ENCODE measurements around the gene PLCB1.

The PLCB1 gene

DNA sequence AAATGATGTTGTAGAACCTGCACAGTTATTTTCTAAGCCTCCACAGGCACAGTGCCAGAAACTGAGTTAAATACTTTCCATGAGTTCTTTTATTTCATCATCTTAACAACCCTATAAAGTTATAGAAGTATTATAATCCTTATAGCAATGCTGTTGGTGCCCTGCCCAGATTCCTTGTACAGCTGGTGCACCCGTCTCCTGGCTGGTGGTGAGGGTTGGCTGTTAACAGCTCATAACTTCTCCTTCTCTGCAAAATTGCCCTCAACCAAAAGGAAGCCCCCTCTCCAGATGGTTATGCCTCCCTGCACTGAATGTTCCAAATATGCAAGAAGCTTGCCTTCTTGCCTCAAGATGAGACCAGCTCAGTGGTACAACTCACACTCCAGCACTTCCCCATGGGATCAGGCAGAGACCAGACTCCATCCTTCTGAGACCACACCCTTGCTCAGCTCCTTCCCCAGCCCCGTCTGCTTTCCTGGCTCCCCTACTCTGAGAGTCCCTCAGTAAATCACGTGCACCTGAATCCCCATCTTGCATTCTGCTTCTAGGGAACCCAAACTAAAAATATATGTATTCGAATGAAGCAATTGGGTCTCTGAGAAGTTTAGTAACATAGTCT is 632.4 kb downstream of the PLCB1 start:
- Histone ChIP-seq H3K4me1 (ENCODE audit: control insufficient read depth, low read length) (no peaks in the 10 kb centered on the region), H3K27ac (ENCODE audit: low read depth, low read length) (no peak overlapping the region), H3K4me3 (ENCODE audit: low read length) (no peak overlapping the region), H3K27me3 (ENCODE audit: control insufficient read depth, low read length) (no peaks in the 10 kb centered on the region), H4K20me1 (ENCODE audit: control insufficient read depth, insufficient read depth, low read depth, low read length) (no peaks in the 10 kb centered on the region), H3K36me3 (ENCODE audit: control insufficient read depth, low read length) (no peaks in the 10 kb centered on the region), H3F3A (ENCODE audit: control insufficient read depth, insufficient read depth) (no peaks in the 10 kb centered on the region), H3K79me2 (ENCODE audit: control insufficient read depth, low read length) (no peaks in the 10 kb centered on the region), H3K9me3 (ENCODE audit: control insufficient read depth, insufficient read depth, low read length) (no peaks in the 10 kb centered on the region), H3K4me2 (ENCODE audit: low read length) (no peak overlapping the region), H3K9me2 (replicated peaks; ENCODE audit: control insufficient read depth, low read length) (no peaks in the 10 kb centered on the region)
- TF ChIP-seq, protein P1, sequence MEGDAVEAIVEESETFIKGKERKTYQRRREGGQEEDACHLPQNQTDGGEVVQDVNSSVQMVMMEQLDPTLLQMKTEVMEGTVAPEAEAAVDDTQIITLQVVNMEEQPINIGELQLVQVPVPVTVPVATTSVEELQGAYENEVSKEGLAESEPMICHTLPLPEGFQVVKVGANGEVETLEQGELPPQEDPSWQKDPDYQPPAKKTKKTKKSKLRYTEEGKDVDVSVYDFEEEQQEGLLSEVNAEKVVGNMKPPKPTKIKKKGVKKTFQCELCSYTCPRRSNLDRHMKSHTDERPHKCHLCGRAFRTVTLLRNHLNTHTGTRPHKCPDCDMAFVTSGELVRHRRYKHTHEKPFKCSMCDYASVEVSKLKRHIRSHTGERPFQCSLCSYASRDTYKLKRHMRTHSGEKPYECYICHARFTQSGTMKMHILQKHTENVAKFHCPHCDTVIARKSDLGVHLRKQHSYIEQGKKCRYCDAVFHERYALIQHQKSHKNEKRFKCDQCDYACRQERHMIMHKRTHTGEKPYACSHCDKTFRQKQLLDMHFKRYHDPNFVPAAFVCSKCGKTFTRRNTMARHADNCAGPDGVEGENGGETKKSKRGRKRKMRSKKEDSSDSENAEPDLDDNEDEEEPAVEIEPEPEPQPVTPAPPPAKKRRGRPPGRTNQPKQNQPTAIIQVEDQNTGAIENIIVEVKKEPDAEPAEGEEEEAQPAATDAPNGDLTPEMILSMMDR (IDR thresholded peaks at IDR 0.05; ENCODE audit: low read depth, low read length, poor library complexity, severe bottlenecking) = no peak
- TF ChIP-seq EZH2phosphoT487 (IDR thresholded peaks at IDR 0.05; ENCODE audit: borderline replicate concordance, low read length) = no peak

DNA sequence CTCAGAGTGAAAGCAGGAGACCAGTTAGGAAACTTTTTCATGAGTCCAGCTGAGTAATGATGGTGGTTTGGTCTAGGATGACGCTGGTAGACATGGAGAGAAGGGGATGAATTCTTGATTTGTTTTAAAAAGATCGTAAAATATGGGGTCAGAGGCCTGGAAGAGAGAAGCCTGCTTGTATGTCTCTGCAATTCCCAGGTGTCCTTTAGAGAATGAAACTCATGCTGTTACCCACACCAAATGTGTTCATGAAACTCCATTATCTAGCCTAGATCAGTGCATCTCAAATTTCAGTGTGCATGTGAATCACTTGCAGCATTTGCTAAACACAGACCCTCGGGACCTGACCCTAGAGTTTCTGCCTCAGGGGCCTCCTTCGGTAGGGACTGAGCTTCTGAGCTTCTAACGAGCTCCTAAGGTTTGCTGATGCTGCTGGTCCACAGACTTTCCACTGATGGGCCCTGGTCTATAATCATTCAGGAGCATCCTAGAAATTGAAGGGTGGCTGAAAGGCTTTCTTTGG is 634.9 kb downstream of the PLCB1 start:
- H3K4me1 ChIP-seq (ENCODE audit: control insufficient read depth, low read length) = no peaks in the 10 kb centered on the region
- H3K9me3 ChIP-seq (ENCODE audit: control insufficient read depth, insufficient read depth, low read length) = no peaks in the 10 kb centered on the region
- no peaks in the 10 kb centered on the region for H3K79me2 ChIP-seq (ENCODE audit: control insufficient read depth, low read length)
- H3F3A ChIP-seq (ENCODE audit: control insufficient read depth, insufficient read depth) = no peaks in the 10 kb centered on the region
- H3K36me3 ChIP-seq (ENCODE audit: control insufficient read depth, low read length) = no peaks in the 10 kb centered on the region
- TF ChIP-seq, protein P1 (IDR thresholded peaks at IDR 0.05; ENCODE audit: low read depth, low read length, poor library complexity, severe bottlenecking) = no peak
- no peak for TF ChIP-seq EZH2phosphoT487 (IDR thresholded peaks at IDR 0.05; ENCODE audit: borderline replicate concordance, low read length)
- no peak overlapping the region for H3K4me3 ChIP-seq (ENCODE audit: low read length)
- H3K27ac ChIP-seq (ENCODE audit: low read depth, low read length) = no peak overlapping the region
- H3K4me2 ChIP-seq (ENCODE audit: low read length) = no peak overlapping the region
- no peaks in the 10 kb centered on the region for H3K27me3 ChIP-seq (ENCODE audit: control insufficient read depth, low read length)
- no peaks in the 10 kb centered on the region for H4K20me1 ChIP-seq (ENCODE audit: control insufficient read depth, insufficient read depth, low read depth, low read length)
- no peaks in the 10 kb centered on the region for H3K9me2 ChIP-seq (replicated peaks; ENCODE audit: control insufficient read depth, low read length)

DNA sequence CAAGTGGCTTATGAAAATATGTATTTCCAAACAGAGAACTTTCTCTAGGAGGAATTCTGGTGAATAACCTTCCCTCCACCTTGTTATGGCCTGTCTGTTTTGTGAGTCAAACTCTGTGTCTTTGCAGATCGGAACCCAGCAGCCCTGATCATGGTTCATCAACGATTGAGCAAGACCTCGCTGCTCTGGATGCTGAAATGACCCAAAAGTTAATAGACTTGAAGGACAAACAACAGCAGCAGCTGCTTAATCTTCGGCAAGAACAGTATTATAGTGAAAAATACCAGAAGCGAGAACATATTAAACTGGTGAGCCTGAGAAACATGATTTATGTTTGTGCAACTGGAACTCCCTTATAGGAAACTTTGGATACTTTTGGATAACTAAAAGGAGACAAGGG is 642.3 kb downstream of the PLCB1 start:
- Histone ChIP-seq H3K9me2 (replicated peaks; ENCODE audit: control insufficient read depth, low read length) (no peaks in the 10 kb centered on the region), H3K27me3 (ENCODE audit: control insufficient read depth, low read length) (no peaks in the 10 kb centered on the region), H3K9me3 (ENCODE audit: control insufficient read depth, insufficient read depth, low read length) (no peaks in the 10 kb centered on the region), H3F3A (ENCODE audit: control insufficient read depth, insufficient read depth) (no peaks in the 10 kb centered on the region), H3K4me3 (ENCODE audit: low read length) (no peak overlapping the region), H3K27ac (ENCODE audit: low read depth, low read length) (no peak overlapping the region), H4K20me1 (ENCODE audit: control insufficient read depth, insufficient read depth, low read depth, low read length) (no peaks in the 10 kb centered on the region), H3K4me2 (ENCODE audit: low read length) (no peak overlapping the region), H3K79me2 (ENCODE audit: control insufficient read depth, low read length) (no peaks in the 10 kb centered on the region), H3K4me1 (ENCODE audit: control insufficient read depth, low read length) (no peaks in the 10 kb centered on the region), H3K36me3 (ENCODE audit: control insufficient read depth, low read length) (no peaks in the 10 kb centered on the region)
- no peak for TF ChIP-seq EZH2phosphoT487 (IDR thresholded peaks at IDR 0.05; ENCODE audit: borderline replicate concordance, low read length)
- TF ChIP-seq, protein P1 (IDR thresholded peaks at IDR 0.05; ENCODE audit: low read depth, low read length, poor library complexity, severe bottlenecking) = no peak
